ENCODE results near the gene CAB39L. TPM values are rescaled to one million over a fixed set of nuclear protein-coding genes. Genes with fewer than 3 reads are reported as not detected.
A peak's percentile ranks its signal among the peaks of the same experiment; 100 is the strongest.

CAB39L gene
- total and polyA plus RNA-seq, 12 donors: 7.1 to 33.2 (median 16.9) TPM

GRCh38 chr13:49319551-49319950, 124.3 kb downstream of the CAB39L start:
- TF ChIP-seq CTCF (IDR thresholded peaks at IDR 0.05): no peak
- no peak overlapping the region for H3K27ac ChIP-seq
- DNase-seq: no peak
- peaks cover 0 to 15% (median 0%) of the 10 kb centered on the region in 9 donors for H3K36me3 ChIP-seq
- no peaks in the 10 kb centered on the region for H3K27me3 ChIP-seq
- ATAC-seq: no peak
- no peaks in the 10 kb centered on the region for H3K9me3 ChIP-seq
- H3K4me1 ChIP-seq: peaks cover 0 to 28% (median 6%) of the 10 kb centered on the region in 9 donors
- no peak overlapping the region for H3K4me3 ChIP-seq
- intact Hi-C loops (cut with DNase I): no loop called here

- no peak for TF ChIP-seq CTCF (IDR thresholded peaks at IDR 0.05)
- intact Hi-C loops (cut with DNase I): no loop called here
- Histone ChIP-seq H3K36me3 (peaks cover 0 to 5% (median 0%) of the 10 kb centered on the region in 9 donors), H3K27ac (no peak overlapping the region), H3K4me3 (no peak overlapping the region), H3K9me3 (no peaks in the 10 kb centered on the region), H3K27me3 (no peaks in the 10 kb centered on the region), H3K4me1 (peaks cover 0 to 25% (median 13%) of the 10 kb centered on the region in 9 donors)
- WGBS, 2 donors: 97 to 99% methylated on average over 5 of the region's 5 CpGs
- DNase-seq (no peak), ATAC-seq (no peak)
Observed at GRCh38 chr13:49315756-49316482, 127.9 kb downstream of the CAB39L start.

- WGBS, 2 donors: 94 to 100% methylated on average over 3 of the region's 3 CpGs
Observed at GRCh38 chr13:49315036-49315565, 128.8 kb downstream of the CAB39L start.

More at GRCh38 chr13:49315036-49315565, 128.8 kb downstream of the CAB39L start:
- DNase-seq (no peak), ATAC-seq (no peak)
- H3K4me1 ChIP-seq: peaks cover 0 to 25% (median 12%) of the 10 kb centered on the region in 9 donors
- no peaks in the 10 kb centered on the region for H3K27me3 ChIP-seq
- TF ChIP-seq CTCF (IDR thresholded peaks at IDR 0.05): no peak
- no peaks in the 10 kb centered on the region for H3K9me3 ChIP-seq
- intact Hi-C loops (cut with DNase I): no loop called here
- H3K4me3 ChIP-seq: no peak overlapping the region
- H3K27ac ChIP-seq: peak overlapping the region in 2 of 10 donors; percentile 54 to 61
- peaks cover 0 to 13% (median 0%) of the 10 kb centered on the region in 9 donors for H3K36me3 ChIP-seq
